Astrocyte (in vitro differentiated cells and primary cell): ENCODE data around the gene KCNMA1.

Experiments used
- EZH2 ChIP-seq: IDR thresholded peaks from 2 replicates; pipeline ENCODE4 v1.6.1; 2012; ENCODE audit warnings: mild to moderate bottlenecking, low read length, inconsistent platforms; ENCODE audit not compliant: insufficient read depth
- TF ChIP-seq, protein P1 (sequence below): IDR thresholded peaks from 2 replicates; pipeline ENCODE4 v1.5.1; 2011; ENCODE audit warnings: low read depth, mild to moderate bottlenecking, inconsistent platforms, low read length, moderate library complexity; ENCODE audit not compliant: insufficient read depth

DNA sequence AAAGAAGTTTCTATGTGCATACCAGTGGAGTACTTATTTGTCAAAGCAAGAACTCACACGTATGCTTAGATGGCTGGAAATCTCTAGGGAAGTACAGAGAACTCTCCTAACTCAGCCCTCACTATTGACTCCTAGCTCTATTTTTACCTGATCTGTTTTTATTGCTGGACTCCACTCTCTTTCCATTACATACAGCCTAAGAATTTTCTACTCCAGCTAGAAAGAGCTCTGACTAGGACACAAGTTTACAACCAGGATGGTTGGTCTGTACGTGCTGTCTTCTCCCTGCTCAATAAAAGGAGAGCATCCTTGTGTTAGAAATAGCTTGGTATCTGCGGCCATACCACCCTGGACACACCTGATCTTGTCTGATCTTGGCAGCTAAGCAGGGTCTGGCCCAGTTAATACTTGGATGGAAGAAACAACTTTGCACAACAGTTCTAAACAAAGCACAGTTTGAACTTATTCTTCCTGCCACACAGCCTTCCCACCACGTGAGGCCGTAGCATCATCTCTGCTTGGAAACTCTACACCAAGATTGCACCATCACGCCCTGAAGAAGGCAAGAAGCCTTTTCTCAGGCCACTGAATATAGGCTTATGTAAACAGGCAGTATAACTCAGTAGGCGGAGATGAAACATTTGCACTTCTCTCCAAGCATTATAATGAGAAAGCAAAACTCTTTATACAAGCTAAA is 50.7 kb downstream of the KCNMA1 start:
- TF ChIP-seq, protein P1, sequence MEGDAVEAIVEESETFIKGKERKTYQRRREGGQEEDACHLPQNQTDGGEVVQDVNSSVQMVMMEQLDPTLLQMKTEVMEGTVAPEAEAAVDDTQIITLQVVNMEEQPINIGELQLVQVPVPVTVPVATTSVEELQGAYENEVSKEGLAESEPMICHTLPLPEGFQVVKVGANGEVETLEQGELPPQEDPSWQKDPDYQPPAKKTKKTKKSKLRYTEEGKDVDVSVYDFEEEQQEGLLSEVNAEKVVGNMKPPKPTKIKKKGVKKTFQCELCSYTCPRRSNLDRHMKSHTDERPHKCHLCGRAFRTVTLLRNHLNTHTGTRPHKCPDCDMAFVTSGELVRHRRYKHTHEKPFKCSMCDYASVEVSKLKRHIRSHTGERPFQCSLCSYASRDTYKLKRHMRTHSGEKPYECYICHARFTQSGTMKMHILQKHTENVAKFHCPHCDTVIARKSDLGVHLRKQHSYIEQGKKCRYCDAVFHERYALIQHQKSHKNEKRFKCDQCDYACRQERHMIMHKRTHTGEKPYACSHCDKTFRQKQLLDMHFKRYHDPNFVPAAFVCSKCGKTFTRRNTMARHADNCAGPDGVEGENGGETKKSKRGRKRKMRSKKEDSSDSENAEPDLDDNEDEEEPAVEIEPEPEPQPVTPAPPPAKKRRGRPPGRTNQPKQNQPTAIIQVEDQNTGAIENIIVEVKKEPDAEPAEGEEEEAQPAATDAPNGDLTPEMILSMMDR, result no peak
- TF ChIP-seq EZH2, result no peak
